GM12874 (cell line): ENCODE data around the gene LHX6.

Source experiments
- TF ChIP-seq, protein P1 (sequence below): IDR thresholded peaks from 2 replicates; pipeline ENCODE4 v1.5.1; 2011; ENCODE audit warnings: low read depth, mild to moderate bottlenecking, control low read depth, low read length, moderate library complexity; ENCODE audit not compliant: insufficient read depth

Gene LHX6

DNA sequence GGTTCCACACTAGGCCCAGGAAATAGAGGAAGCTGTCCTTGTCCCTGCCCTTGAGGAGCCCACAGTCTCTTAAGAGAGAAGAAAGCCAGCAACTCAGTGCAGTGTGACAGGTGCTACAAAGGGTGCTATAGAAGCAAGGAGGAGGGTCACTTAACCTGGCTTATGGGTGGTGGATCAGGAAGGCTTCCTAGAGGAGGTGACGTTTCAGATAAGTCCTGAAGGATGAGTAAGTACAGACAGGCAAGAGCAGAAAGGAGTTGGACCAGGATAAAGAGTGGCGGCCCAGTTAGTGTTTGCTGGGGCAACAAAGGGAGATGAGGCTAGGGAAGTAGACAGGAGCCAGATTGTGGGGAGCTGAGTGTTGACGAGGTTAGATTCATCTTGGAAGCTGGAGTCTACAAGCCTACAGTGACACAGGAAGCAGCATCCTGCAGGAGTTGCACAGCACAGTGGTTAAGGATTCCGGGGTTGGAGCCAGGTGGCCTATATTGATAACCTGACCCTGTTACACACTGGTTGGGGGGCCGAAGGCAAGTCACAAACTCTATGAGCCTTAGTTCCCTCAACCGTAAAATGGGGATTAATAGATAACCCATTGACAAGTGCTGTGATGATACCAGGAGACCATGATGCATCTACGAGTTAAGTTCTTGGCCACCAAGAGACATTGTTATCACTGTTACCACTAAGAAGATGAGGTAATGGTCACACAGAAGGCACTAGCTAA, 5.4 kb upstream of the LHX6 start:
- TF ChIP-seq, protein P1, sequence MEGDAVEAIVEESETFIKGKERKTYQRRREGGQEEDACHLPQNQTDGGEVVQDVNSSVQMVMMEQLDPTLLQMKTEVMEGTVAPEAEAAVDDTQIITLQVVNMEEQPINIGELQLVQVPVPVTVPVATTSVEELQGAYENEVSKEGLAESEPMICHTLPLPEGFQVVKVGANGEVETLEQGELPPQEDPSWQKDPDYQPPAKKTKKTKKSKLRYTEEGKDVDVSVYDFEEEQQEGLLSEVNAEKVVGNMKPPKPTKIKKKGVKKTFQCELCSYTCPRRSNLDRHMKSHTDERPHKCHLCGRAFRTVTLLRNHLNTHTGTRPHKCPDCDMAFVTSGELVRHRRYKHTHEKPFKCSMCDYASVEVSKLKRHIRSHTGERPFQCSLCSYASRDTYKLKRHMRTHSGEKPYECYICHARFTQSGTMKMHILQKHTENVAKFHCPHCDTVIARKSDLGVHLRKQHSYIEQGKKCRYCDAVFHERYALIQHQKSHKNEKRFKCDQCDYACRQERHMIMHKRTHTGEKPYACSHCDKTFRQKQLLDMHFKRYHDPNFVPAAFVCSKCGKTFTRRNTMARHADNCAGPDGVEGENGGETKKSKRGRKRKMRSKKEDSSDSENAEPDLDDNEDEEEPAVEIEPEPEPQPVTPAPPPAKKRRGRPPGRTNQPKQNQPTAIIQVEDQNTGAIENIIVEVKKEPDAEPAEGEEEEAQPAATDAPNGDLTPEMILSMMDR: no peak

DNA sequence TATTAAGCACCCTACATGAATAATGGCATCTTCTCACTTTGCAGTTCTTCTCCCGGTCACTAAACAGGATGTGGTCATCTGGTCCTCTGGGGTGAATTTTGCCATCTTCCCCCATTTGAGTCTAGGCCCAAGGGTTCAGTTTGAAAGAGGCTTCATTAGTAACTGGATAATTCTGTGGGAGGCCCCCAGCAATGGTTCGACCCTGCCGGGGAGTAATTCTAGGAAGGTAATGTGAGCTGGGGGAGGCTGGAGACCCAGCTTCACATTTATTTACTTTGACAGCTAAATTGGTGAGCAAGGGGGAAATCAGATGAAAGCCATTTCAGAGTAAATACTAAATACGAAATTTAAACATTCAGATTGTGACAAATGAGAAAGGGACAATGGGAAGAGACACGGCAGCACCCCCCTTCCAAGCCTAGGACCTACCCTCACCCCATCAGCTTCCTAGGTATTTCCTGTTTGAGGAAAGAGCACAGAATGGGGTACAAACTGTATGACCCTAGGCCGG, 4.1 kb upstream of the LHX6 start:
- TF ChIP-seq, protein P1: no peak

DNA sequence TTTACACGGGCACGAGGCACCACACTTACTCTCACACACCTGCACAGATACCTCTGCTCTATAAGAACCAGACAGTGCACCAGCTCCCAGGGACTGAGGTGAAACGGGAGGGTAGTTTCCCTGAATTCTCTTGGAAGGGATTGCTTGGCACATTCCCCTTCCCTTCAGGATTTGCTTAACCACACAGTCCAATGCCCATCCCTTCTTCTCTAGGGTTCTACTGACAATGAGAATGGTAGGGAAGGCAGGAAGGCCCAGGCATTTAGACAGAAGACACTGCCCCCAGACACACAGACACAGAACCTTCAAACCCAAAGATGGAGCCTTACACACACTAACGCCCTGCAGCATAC, 704 bp upstream of the LHX6 start:
- TF ChIP-seq, protein P1: no peak

DNA sequence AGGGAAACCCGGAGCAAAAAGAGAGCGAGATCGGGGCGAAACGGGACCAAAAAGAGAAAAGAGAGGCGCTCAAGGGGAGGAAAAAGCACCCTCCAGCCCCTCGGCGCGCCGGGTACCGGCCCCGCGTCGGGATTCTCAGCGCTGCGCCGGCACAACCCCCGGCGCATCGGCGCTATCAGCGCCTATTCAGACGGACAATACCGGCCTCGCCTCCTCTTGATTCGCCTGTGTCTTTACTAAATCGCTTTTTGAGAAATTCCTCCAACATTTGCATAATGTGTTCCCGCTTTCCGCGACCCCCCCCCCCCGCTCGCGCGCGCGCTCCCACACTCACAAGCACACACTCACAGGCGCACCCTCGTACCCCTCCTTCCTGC, 578 bp downstream of the LHX6 start:
- TF ChIP-seq, protein P1: no peak

DNA sequence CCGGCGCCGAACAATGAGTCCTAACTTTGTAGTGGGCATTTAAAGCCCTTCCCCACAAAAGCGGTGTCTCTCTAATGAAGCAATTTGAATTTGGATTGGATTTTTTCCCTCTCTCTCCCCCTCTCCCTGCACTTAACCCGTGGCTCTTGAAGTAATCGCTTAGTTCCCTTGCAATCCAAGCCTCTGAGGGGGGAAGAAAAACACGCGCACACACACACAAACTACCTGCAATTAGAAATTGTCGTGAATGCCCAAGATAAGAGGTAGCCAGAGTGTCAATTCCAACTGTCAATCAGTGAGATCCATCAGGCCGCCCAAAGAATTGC, 1.2 kb downstream of the LHX6 start:
- TF ChIP-seq, protein P1: no peak

DNA sequence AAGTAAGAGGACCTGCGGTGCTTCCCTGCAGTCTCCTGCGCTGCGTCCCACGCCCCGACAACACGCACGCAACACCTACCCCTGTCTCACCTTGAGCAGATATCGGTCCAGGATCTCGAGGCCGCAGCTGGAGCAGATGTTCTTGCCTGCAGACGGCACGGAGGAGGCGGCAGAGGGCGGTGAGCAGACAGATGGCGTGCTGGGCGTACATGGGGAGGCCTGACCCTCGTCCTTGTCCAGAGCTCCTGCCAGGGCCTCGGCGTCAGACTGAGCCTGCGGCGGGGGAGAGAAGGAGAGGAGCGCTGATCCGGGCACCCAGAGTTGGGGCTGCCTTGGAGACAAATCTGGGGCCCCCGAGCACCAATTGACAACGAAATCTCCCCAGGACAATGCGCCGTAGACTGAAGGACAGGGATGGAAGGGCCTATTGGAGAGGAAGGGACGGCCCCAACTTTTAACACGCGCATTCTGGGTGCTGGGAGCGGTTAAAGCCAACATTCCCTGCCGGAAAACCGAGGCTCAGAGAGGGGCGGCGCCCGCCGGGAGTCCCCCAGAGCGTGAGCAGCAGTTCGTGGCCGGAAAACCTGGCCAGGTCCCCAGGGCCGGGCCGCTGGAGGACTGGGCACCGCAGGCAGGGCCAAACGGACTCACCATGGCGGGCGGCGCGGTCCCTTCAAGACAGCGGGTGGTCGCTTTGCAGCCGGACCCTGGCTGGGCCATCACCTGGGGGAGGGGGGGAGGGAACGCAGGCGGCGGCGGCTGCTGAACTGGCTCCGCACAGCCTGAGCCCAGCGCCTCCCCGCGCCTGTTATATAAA, 1.8 kb downstream of the LHX6 start:
- TF ChIP-seq, protein P1: no peak

DNA sequence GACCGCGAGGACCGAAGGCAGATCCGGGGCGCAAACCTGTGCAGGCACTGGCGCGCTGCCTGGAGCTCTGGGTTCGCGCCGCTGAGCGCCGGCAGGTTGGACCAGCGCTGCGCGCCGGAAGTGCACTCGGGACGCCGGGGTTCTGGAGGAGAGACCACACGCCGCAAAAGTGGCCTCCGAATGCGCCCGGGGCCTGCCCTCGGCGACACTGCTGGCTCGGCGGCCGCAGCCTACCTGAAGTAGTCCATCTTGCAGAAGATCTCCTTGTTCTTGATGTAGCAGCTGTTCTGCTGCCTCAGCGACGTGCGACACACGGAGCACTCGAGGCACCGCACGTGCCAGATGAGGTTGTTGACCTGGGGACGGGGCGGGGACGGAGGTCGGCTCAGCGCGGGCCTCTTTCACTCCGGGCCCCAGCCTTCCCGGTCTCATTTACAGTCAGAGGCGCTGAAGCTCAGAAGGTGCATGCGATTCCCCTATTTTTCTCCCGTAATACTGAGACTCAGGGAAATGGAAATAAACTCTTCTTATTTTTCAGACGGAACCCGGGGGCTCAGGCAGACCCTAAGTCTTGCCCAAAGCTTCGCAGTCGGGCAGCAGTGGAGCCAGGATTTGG, 2.5 kb downstream of the LHX6 start:
- TF ChIP-seq, protein P1: no peak
